ENCODE measurements around the gene CELF5.

The CELF5 gene

DNA sequence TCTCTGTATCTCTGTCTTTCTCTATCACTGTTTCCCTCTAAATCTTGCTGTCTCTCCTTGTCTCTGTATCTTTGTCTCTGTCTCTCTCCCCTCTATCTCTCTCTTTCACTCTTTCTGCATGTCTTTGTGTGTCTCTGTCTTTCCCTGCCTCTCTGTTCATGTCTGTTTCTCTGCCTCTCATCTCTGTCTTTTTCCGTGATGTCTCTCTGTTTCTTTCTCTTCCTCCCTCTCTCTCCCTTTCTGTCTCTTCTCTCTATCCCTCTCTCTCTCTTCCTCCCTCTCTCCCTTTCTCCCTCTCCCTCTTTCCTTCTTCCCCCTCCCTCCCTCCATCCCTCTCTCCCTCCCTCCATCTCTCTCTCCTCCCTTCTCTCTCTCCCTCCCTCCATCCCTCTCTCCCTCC is 85.3 kb downstream of the CELF5 start:
- in situ Hi-C loops (cut with HindIII; ENCODE audit: low sequenced_read_pairs): no loop called here

DNA sequence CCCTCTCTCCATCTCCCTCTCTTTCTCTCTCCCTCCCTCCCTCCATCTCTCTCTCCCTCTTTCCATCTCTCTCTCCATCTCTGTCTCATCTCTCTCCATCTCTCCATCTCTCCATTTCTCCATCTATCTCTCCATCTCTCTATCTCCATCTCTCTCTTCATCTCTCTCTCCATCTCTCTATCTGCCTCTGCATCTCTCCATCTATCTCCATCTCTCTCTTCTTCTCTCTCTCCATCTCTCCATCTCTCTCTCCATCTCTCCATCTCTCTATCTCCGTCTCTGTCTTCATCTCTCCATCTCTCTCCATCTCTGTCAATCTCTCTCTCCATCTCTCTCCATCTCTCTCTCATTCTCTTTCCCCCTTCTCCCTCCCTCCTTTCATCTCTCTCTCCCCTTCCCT is 85.8 kb downstream of the CELF5 start:
- in situ Hi-C loops (cut with HindIII; ENCODE audit: low sequenced_read_pairs): no loop called here
- H3K4me3 ChIP-seq (ENCODE audit: low read depth, low read length): no peak overlapping the region

More for the DNA sequence above, 85.3 kb downstream of the CELF5 start:
- DNase-seq (ENCODE audit: low read depth, low spot score): no peak
- TF ChIP-seq, protein P1, sequence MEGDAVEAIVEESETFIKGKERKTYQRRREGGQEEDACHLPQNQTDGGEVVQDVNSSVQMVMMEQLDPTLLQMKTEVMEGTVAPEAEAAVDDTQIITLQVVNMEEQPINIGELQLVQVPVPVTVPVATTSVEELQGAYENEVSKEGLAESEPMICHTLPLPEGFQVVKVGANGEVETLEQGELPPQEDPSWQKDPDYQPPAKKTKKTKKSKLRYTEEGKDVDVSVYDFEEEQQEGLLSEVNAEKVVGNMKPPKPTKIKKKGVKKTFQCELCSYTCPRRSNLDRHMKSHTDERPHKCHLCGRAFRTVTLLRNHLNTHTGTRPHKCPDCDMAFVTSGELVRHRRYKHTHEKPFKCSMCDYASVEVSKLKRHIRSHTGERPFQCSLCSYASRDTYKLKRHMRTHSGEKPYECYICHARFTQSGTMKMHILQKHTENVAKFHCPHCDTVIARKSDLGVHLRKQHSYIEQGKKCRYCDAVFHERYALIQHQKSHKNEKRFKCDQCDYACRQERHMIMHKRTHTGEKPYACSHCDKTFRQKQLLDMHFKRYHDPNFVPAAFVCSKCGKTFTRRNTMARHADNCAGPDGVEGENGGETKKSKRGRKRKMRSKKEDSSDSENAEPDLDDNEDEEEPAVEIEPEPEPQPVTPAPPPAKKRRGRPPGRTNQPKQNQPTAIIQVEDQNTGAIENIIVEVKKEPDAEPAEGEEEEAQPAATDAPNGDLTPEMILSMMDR (IDR thresholded peaks at IDR 0.05; ENCODE audit: low read depth, low read length): no peak
- H3K4me3 ChIP-seq (ENCODE audit: low read depth, low read length): no peak overlapping the region

DNA sequence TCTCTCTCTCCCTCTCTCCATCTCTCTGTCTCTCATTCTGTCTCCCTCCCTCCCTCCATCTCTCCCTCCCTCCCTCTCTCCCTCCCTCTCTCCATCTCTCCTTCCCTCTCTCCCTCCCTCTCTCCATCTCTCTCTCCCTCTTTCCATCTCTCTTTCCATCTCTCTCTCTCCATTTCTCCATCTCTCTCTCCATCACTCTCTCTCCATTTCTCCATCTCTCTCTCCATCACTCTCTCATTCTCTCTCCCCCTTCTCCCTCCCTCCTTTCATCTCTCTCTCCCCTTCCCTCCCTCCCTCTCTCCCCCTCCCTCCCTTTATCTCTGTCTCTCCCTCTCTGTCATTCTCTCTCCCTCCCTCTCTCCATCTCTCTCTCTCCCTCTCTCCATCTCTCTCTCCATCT is 86.2 kb downstream of the CELF5 start:
- TF ChIP-seq, protein P1 (IDR thresholded peaks at IDR 0.05; ENCODE audit: low read depth, low read length): no peak
- in situ Hi-C loops (cut with HindIII; ENCODE audit: low sequenced_read_pairs): no loop called here
- DNase-seq (ENCODE audit: low read depth, low spot score): no peak
- no peak overlapping the region for H3K4me3 ChIP-seq (ENCODE audit: low read depth, low read length)

More for the DNA sequence above, 85.8 kb downstream of the CELF5 start:
- DNase-seq (ENCODE audit: low read depth, low spot score): no peak
- TF ChIP-seq, protein P1 (IDR thresholded peaks at IDR 0.05; ENCODE audit: low read depth, low read length): no peak

DNA sequence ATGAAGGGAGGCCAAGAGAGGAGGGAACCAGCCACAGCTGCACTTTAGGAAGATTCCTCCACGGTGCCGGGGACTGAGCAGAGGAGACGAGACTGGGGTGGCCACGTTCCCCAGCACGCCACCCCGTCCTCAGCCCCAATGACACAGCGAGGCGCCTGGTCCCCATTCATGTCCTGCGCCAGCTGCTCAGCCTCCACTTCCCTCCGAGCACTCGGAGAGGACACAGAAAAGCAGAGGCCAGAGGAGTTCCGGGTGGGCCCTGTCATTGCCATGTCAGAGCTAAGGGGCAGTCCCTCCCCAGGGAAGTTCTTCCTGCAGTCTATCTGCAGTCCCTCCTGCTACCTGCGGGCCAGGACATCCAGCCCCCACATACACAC is 88.7 kb downstream of the CELF5 start:
- no peak for DNase-seq (ENCODE audit: low read depth, low spot score)
- in situ Hi-C loops (cut with HindIII; ENCODE audit: low sequenced_read_pairs): no loop called here
- TF ChIP-seq, protein P1 (IDR thresholded peaks at IDR 0.05; ENCODE audit: low read depth, low read length): no peak
- H3K4me3 ChIP-seq (ENCODE audit: low read depth, low read length): no peak overlapping the region

DNA sequence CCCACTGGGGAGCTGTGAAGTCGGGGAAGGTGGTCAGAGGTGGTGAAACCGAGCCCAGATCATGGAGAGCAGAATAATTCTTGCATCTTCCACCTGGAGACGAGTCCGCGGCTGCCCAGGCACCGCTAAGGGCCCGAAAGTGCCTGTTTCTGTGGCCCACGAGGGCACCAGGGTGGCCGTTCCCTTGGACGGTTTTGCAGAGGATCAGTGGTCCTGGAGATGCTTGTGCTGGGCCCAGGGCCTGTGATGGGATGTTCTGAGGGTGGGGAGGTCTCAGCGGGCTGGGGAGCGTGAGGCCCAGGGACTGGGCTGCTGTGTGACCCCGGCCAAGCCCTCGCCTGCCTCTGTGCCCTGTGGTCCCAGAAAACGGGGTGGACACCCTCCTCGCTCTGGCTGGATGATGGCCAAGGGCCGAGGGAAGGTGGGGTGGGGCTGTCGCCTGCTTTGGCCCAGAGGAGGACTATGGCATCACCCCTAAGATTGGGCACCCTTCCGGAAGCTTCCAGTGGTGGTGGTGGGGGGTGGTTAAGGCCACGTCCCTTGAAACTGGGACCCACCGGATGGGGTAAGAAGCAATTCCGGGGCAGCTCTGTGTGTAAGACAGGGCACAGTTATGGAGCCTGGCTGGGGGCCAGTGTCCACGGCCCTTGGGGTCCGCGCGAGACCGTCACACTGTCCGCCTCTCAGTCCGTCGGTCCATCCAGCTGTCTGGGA is 90.7 kb downstream of the CELF5 start:
- TF ChIP-seq, protein P1 (IDR thresholded peaks at IDR 0.05; ENCODE audit: low read depth, low read length): no peak
- in situ Hi-C loops (cut with HindIII; ENCODE audit: low sequenced_read_pairs): no loop called here
- H3K4me3 ChIP-seq (ENCODE audit: low read depth, low read length): no peak overlapping the region

DNA sequence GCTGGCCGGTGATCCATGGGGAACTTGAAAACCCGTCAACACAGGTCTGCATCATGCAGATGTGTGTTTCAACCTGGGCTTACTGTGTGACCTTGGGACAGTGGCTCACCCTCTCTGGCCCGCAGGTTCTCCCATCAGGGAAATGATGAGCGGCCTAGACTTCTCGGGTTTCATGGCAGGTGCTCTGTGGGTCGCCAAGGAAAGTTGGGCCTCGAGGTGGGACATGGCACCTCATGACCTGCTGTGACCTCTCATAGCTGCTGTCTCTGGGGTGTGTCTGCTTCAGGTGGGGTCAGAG is 91.2 kb downstream of the CELF5 start:
- TF ChIP-seq, protein P1 (IDR thresholded peaks at IDR 0.05; ENCODE audit: low read depth, low read length): no peak
- no peak for DNase-seq (ENCODE audit: low read depth, low spot score)
- in situ Hi-C loops (cut with HindIII; ENCODE audit: low sequenced_read_pairs): no loop called here

More for the DNA sequence above, 90.7 kb downstream of the CELF5 start:
- DNase-seq (ENCODE audit: low read depth, low spot score): no peak

More for the DNA sequence above, 91.2 kb downstream of the CELF5 start:
- H3K4me3 ChIP-seq (ENCODE audit: low read depth, low read length): no peak overlapping the region

All from astrocyte of the spinal cord (primary cell).